SK-N-MC (cell line): ENCODE results near the gene ANGEL1.

ENCODE experiments used
- FOXP2 ChIP-seq: optimal IDR thresholded peaks from 2 replicates; pipeline ENCODE3; 2011; ENCODE audit warnings: mild to moderate bottlenecking, moderate library complexity; ENCODE audit not compliant: insufficient read depth; ENCODE audit errors: extremely low read length, control extremely low read depth
- POLR2AphosphoS5 ChIP-seq: IDR thresholded peaks from 2 replicates; pipeline ENCODE4 v1.6.1; 2012; ENCODE audit warnings: mild to moderate bottlenecking, low read depth, low read length, borderline replicate concordance

DNA sequence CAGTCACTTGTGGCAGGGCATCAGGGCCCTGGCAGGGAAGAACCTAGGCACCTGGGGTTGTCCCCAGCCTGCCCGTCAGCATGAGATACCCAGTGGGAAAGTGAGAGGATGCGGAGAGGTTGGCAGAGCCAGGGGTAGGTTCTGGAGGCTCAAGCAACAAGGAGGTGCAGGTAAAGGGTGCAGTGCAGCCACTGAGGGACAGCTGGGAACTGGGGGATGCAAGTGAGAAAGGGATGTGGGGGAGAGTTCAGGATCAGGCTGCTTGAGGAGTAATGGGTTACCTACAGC is 32.7 kb downstream of the ANGEL1 start:
- TF ChIP-seq POLR2AphosphoS5 (no peak), FOXP2 (no peak)
